Putamen (tissue), 1 donor: ENCODE results near the gene SRGAP1.

Source experiments
- DNase-seq: peaks from one replicate; pipeline ENCODE4 v3.0.0-alpha.2; 2016; ENCODE audit warnings: low spot score

Gene SRGAP1

GRCh38 chr12:63907561-63907960 lies 63.1 kb downstream of the SRGAP1 start:
- no peak for DNase-seq

GRCh38 chr12:63909746-63910145 lies 65.2 kb downstream of the SRGAP1 start:
- no peak for DNase-seq

- no peak for DNase-seq
Measured at GRCh38 chr12:63911341-63911740, 66.8 kb downstream of the SRGAP1 start.

GRCh38 chr12:63912651-63913050 lies 68.2 kb downstream of the SRGAP1 start:
- no peak for DNase-seq

- no peak for DNase-seq
Measured at GRCh38 chr12:63913929-63914328, 69.4 kb downstream of the SRGAP1 start.

- no peak for DNase-seq
Measured at GRCh38 chr12:63915105-63915800, 70.8 kb downstream of the SRGAP1 start.

GRCh38 chr12:63916561-63917476 lies 72.3 kb downstream of the SRGAP1 start:
- no peak for DNase-seq

- no peak for DNase-seq
Measured at GRCh38 chr12:63917477-63917862, 73.0 kb downstream of the SRGAP1 start.

GRCh38 chr12:63917864-63918799 lies 73.6 kb downstream of the SRGAP1 start:
- DNase-seq = no peak

GRCh38 chr12:63918800-63919300 lies 74.3 kb downstream of the SRGAP1 start:
- DNase-seq = no peak

- DNase-seq = no peak
Measured at GRCh38 chr12:63919756-63920155, 75.3 kb downstream of the SRGAP1 start.

- no peak for DNase-seq
Measured at GRCh38 chr12:63921157-63921556, 76.7 kb downstream of the SRGAP1 start.

GRCh38 chr12:63922474-63922873 lies 78.0 kb downstream of the SRGAP1 start:
- no peak for DNase-seq

- no peak for DNase-seq
Measured at GRCh38 chr12:63924781-63925180, 80.3 kb downstream of the SRGAP1 start.

- no peak for DNase-seq
Measured at GRCh38 chr12:63927511-63927910, 83.0 kb downstream of the SRGAP1 start.

- DNase-seq = no peak
Measured at GRCh38 chr12:63928305-63928704, 83.8 kb downstream of the SRGAP1 start.

GRCh38 chr12:63929426-63929825 lies 84.9 kb downstream of the SRGAP1 start:
- DNase-seq = no peak

GRCh38 chr12:63930971-63931370 lies 86.5 kb downstream of the SRGAP1 start:
- DNase-seq = no peak

GRCh38 chr12:63931703-63932102 lies 87.2 kb downstream of the SRGAP1 start:
- DNase-seq = no peak

GRCh38 chr12:63934936-63935335 lies 90.4 kb downstream of the SRGAP1 start:
- no peak for DNase-seq

- DNase-seq = no peak
Measured at GRCh38 chr12:63935361-63935760, 90.9 kb downstream of the SRGAP1 start.
